Adrenal gland (tissue), 12 donors: ENCODE measurements around the gene PIGS. TPM values are rescaled to one million over a fixed set of nuclear protein-coding genes. Genes with fewer than 3 reads are reported as not detected.

Source experiments
- DNase-seq, 7 donors: peaks; one replicate each; pipeline ENCODE4 v3.0.0-alpha.2; 2019 to 2020
- H3K27ac ChIP-seq, 5 donors: fragments of 200-600 bp; sonication (generic) in 4 of 5; 1 replicate in 3 of 5; 2 replicates in 2 of 5; pipeline versions ENCODE4 v1.5.1 to v1.8.0; 2016 to 2020; ENCODE audit warnings: mild to moderate bottlenecking in 1 of 5
- H3K27me3 ChIP-seq: fragments of 200-600 bp; 2 replicates; pipeline ENCODE4 v1.8.0; 2021
- H3K36me3 ChIP-seq, 2 donors: fragments of 200-600 bp; replicated peaks in 1 of 2; 1 replicate in 1 of 2; 2 replicates in 1 of 2; pipeline versions ENCODE4 v1.5.1 to v1.8.0; 2018 to 2022
- H3K4me1 ChIP-seq, 2 donors: fragments of 200-600 bp; replicated peaks in 1 of 2; 1 replicate in 1 of 2; 2 replicates in 1 of 2; pipeline versions ENCODE4 v1.5.1 to v1.8.0; 2018 to 2021
- H3K4me3 ChIP-seq, 4 donors: fragments of 200-600 bp; sonication (generic) in 3 of 4; one replicate each; pipeline ENCODE4 v1.5.1; 2016 to 2018
- H3K9me3 ChIP-seq, 3 donors: fragments of 200-600 bp; sonication (generic) in 1 of 3; replicated peaks in 1 of 3; 1 replicate in 2 of 3; 2 replicates in 1 of 3; pipeline versions ENCODE4 v1.5.1 to v1.8.0; 2016 to 2021
- CTCF ChIP-seq, 6 experiments: fragments of 450-650 bp in 4 of 6; fragments of 200-600 bp in 2 of 6; sonication (generic) in 1 of 6; IDR thresholded peaks; 1 replicate in 5 of 6; 2 replicates in 1 of 6; pipeline versions ENCODE4 v1.5.1 to v1.8.0; 2016 to 2021; ENCODE audit warnings: antibody characterized with exemption in 6 of 6, mild to moderate bottlenecking in 2 of 6, moderate library complexity in 1 of 6
- POLR2A ChIP-seq, 2 donors: fragments of 450-650 bp; IDR thresholded peaks; one replicate each; pipeline ENCODE4 v1.6.1; 2017; ENCODE audit warnings: antibody characterized with exemption in 2 of 2, mild to moderate bottlenecking in 2 of 2, moderate library complexity in 1 of 2
- WGBS, 4 donors: extraction: QIAGEN DNeasy Blood & Tissue Kit in 2 of 4; methylation state at CpG; one replicate each; pipeline versions ENCODE4 v1.1.5 to v1.1.7; 2013 to 2017; 5-methylcytosine and 5-hydroxymethylcytosine counted together
- intact Hi-C, 2 donors: fragments of 100-400 bp; cut with DNase I; formaldehyde crosslinking; loops; one replicate each; pipeline versions ENCODE4 v1.14.1 to v1.15.0; 2022 to 2023
- polyA plus RNA-seq, 3 donors: library from polyadenylated mRNA; stranded (reverse); fragments of 200-250 nt in 2 of 3; fragments of 350-450 nt in 1 of 3; fragmentation: Illumina TruSeq in 1 of 3; extraction: RNeasy Lipid Tissue Mini Kit (QIAGEN cat#74804) in 1 of 3; gene quantifications; one replicate each; pipeline ENCODE4 v1.2.3, GENCODE V29; 2013 to 2014
- total RNA-seq, 9 donors: library from RNA; depleted of rRNA in 4 of 9; stranded (reverse); fragments of >200 nt in 4 of 9; fragments of 120-200 nt in 1 of 9; fragmentation: NEBNext Ultra II Directional in 1 of 9; extraction: Animal tissue kit (Norgen Biotek cat#: 25700) in 1 of 9; gene quantifications; one replicate each; pipeline versions ENCODE4 v1.1.0 to v1.2.4, GENCODE V29; 2013 to 2023
- donor health status: healthy with polysubstance abuse.
- donor health status: Bipolar disorder and iron deficiency.
- donor health status: DM: yes; HTN: yes; CAD: no.
- donor health status: DM: no; HTN: no; CAD: no.
- donor health status: DM: no; HTN: no; CAD: no.
- donor health status: DM: yes; HTN: yes; CAD: no.

The PIGS gene
- total and polyA plus RNA-seq, 12 donors, result 9.2 to 73.0 (median 55.6) TPM

GRCh38 chr17:28574526-28574925 lies 3.2 kb upstream of the PIGS start:
- intact Hi-C loops, result no loop called here
- 95 to 97% (median 96%) methylated on average over 2 to 7 of the region's 7 CpGs for WGBS, 4 donors
- TF ChIP-seq POLR2A (IDR thresholded peaks at IDR 0.05), result no peak
- no peak for TF ChIP-seq CTCF (IDR thresholded peaks at IDR 0.05)
- Histone ChIP-seq H3K27ac (no peak overlapping the region), H3K4me3 (no peak overlapping the region), H3K9me3 (no peaks in the 10 kb centered on the region), H3K4me1 (peaks cover 13 to 25% of the 10 kb centered on the region in 2 donors), H3K36me3 (no peaks in the 10 kb centered on the region), H3K27me3 (no peaks in the 10 kb centered on the region)
- no peak for DNase-seq

- Histone ChIP-seq H3K4me3 (no peak overlapping the region), H3K4me1 (peaks cover 13 to 30% of the 10 kb centered on the region in 2 donors), H3K9me3 (no peaks in the 10 kb centered on the region), H3K27ac (no peak overlapping the region), H3K27me3 (no peaks in the 10 kb centered on the region), H3K36me3 (no peaks in the 10 kb centered on the region)
- WGBS, 4 donors, result 92 to 98% (median 94%) methylated on average over 6 of the region's 6 CpGs
- no peak for DNase-seq
- intact Hi-C loops, result no loop called here
- TF ChIP-seq CTCF (IDR thresholded peaks at IDR 0.05), result no peak
- no peak for TF ChIP-seq POLR2A (IDR thresholded peaks at IDR 0.05)
Observed at GRCh38 chr17:28573966-28574480, 2.7 kb upstream of the PIGS start.

GRCh38 chr17:28573521-28573920 lies 2.2 kb upstream of the PIGS start:
- no peak overlapping the region for H3K27ac ChIP-seq
- H3K36me3 ChIP-seq, result no peaks in the 10 kb centered on the region
- H3K27me3 ChIP-seq, result no peaks in the 10 kb centered on the region
- intact Hi-C loops, result no loop called here
- no peaks in the 10 kb centered on the region for H3K9me3 ChIP-seq
- peaks cover 13 to 30% of the 10 kb centered on the region in 2 donors for H3K4me1 ChIP-seq
- 92 to 99% (median 96%) methylated on average over 7 to 9 of the region's 9 CpGs for WGBS, 4 donors
- no peak overlapping the region for H3K4me3 ChIP-seq
- TF ChIP-seq POLR2A (IDR thresholded peaks at IDR 0.05) (no peak), CTCF (IDR thresholded peaks at IDR 0.05) (no peak)
- no peak for DNase-seq

GRCh38 chr17:28573040-28573380 lies 1.7 kb upstream of the PIGS start:
- intact Hi-C loops, result no loop called here
- no peak for DNase-seq
- H3K4me1 ChIP-seq, result peaks cover 13 to 30% of the 10 kb centered on the region in 2 donors

More at GRCh38 chr17:28573040-28573380, 1.7 kb upstream of the PIGS start:
- H3K9me3 ChIP-seq, result no peaks in the 10 kb centered on the region
- H3K27me3 ChIP-seq, result no peaks in the 10 kb centered on the region
- TF ChIP-seq CTCF (IDR thresholded peaks at IDR 0.05), result no peak
- no peak for TF ChIP-seq POLR2A (IDR thresholded peaks at IDR 0.05)
- no peaks in the 10 kb centered on the region for H3K36me3 ChIP-seq
- H3K4me3 ChIP-seq, result no peak overlapping the region
- no peak overlapping the region for H3K27ac ChIP-seq
